OCI-LY1 (cell line): ENCODE data around the gene FLVCR2.

Source experiments
- H2AFZ ChIP-seq: fragments of 200-600 bp; sonication (generic), shearing (Covaris generic); 2 replicates; pipeline ENCODE4 v1.6.0; 2014; ENCODE audit warnings: antibody characterized with exemption, mild to moderate bottlenecking, low read length
- H3F3A ChIP-seq: fragments of 200-600 bp; sonication (generic), shearing (Covaris generic); 2 replicates; pipeline ENCODE4 v1.6.0; 2014; ENCODE audit warnings: mild to moderate bottlenecking, antibody characterized with exemption, low read length, moderate library complexity; ENCODE audit not compliant: insufficient read depth
- H3K27ac ChIP-seq: fragments of 200-600 bp; sonication (generic); 2 replicates; pipeline ENCODE4 v1.5.1; 2014; ENCODE audit warnings: low read length, mixed run types, mild to moderate bottlenecking, low read depth; ENCODE audit not compliant: poor library complexity, severe bottlenecking
- H3K27me3 ChIP-seq: fragments of 200-600 bp; sonication (generic); 2 replicates; pipeline ENCODE4 v1.6.0; 2014; ENCODE audit warnings: antibody characterized with exemption, mild to moderate bottlenecking, low read length, moderate library complexity; ENCODE audit not compliant: insufficient read depth
- H3K36me3 ChIP-seq: fragments of 200-600 bp; sonication (generic); 2 replicates; pipeline ENCODE4 v1.6.1; 2014; ENCODE audit warnings: mild to moderate bottlenecking, antibody characterized with exemption, low read length, moderate library complexity, mixed read lengths; ENCODE audit not compliant: insufficient read depth
- H3K4me1 ChIP-seq: fragments of 200-600 bp; sonication (generic); 2 replicates; pipeline ENCODE4 v1.5.1; 2014; ENCODE audit warnings: mild to moderate bottlenecking, low read length, moderate library complexity; ENCODE audit not compliant: insufficient read depth, severe bottlenecking
- H3K4me2 ChIP-seq: fragments of 200-600 bp; sonication (generic), shearing (Covaris generic); 2 replicates; pipeline ENCODE4 v1.6.1; 2014; ENCODE audit warnings: low read length
- H3K4me3 ChIP-seq: fragments of 200-600 bp; sonication (generic); 2 replicates; pipeline ENCODE4 v1.5.1; 2014; ENCODE audit warnings: low read length, low read depth, mild to moderate bottlenecking, mixed read lengths; ENCODE audit not compliant: poor library complexity, severe bottlenecking
- H3K79me2 ChIP-seq: fragments of 200-600 bp; shearing (Covaris generic); 2 replicates; pipeline ENCODE4 v1.6.1; 2016; ENCODE audit warnings: mixed run types, low read length, mixed read lengths; ENCODE audit not compliant: insufficient read depth
- H3K9ac ChIP-seq: fragments of 200-600 bp; sonication (generic), shearing (Covaris generic); 2 replicates; pipeline ENCODE4 v1.6.1; 2014; ENCODE audit warnings: mild to moderate bottlenecking, low read length, mixed read lengths
- H3K9me2 ChIP-seq: fragments of 200-600 bp; sonication (generic), shearing (Covaris generic); 2 replicates; pipeline ENCODE4 v1.6.1; 2014; ENCODE audit warnings: low read depth, mild to moderate bottlenecking, low read length, mixed read lengths
- H3K9me3 ChIP-seq: fragments of 200-600 bp; shearing (Covaris generic); 2 replicates; pipeline ENCODE4 v1.6.1; 2014; ENCODE audit warnings: low read length, mixed read lengths
- H4K20me1 ChIP-seq: fragments of 200-600 bp; sonication (generic), shearing (Covaris generic); 2 replicates; pipeline ENCODE4 v1.6.0; 2016; ENCODE audit warnings: mild to moderate bottlenecking, low read length; ENCODE audit not compliant: insufficient read depth
- EZH2 ChIP-seq: fragments of 200-600 bp; sonication (generic), shearing (Covaris generic); IDR thresholded peaks from 2 replicates; pipeline ENCODE4 v1.8.0; 2017; ENCODE audit warnings: borderline replicate concordance, mixed run types, mild to moderate bottlenecking, antibody characterized with exemption, low read length, moderate library complexity, mixed read lengths
- TF ChIP-seq, protein P1 (sequence below): fragments of 200-600 bp; sonication (generic), shearing (Covaris generic); IDR thresholded peaks from 2 replicates; pipeline ENCODE4 v1.5.1; 2017; ENCODE audit warnings: mild to moderate bottlenecking, antibody characterized with exemption, low read length, moderate library complexity, mixed read lengths

FLVCR2 gene

DNA sequence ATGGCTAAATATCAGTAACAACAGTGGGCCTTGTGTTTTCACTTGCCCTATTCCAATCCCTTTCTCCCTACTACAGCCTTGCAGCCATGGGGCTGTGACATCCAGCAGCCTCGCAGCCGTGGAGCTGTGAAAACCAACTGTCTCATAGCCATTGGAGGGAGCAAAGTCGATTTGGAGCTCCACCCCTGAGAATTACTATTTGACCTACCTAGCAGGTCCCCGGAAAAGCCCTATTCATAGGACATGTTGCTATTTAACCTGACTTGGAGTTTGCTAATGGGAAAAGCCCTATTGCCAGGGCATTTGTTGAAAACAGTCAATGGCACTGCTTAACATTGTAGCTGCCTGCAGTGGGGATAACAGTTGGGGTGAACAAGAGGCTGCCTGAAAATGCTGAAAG, 49.0 kb downstream of the FLVCR2 start:
- no peaks in the 10 kb centered on the region for H3K36me3 ChIP-seq
- H3F3A ChIP-seq = no peaks in the 10 kb centered on the region
- peaks cover 3% of the 10 kb centered on the region for H3K4me1 ChIP-seq
- H3K9me2 ChIP-seq = no peaks in the 10 kb centered on the region
- TF ChIP-seq, protein P1, sequence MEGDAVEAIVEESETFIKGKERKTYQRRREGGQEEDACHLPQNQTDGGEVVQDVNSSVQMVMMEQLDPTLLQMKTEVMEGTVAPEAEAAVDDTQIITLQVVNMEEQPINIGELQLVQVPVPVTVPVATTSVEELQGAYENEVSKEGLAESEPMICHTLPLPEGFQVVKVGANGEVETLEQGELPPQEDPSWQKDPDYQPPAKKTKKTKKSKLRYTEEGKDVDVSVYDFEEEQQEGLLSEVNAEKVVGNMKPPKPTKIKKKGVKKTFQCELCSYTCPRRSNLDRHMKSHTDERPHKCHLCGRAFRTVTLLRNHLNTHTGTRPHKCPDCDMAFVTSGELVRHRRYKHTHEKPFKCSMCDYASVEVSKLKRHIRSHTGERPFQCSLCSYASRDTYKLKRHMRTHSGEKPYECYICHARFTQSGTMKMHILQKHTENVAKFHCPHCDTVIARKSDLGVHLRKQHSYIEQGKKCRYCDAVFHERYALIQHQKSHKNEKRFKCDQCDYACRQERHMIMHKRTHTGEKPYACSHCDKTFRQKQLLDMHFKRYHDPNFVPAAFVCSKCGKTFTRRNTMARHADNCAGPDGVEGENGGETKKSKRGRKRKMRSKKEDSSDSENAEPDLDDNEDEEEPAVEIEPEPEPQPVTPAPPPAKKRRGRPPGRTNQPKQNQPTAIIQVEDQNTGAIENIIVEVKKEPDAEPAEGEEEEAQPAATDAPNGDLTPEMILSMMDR = no peak
- no peak for TF ChIP-seq EZH2
- H3K79me2 ChIP-seq = no peaks in the 10 kb centered on the region
- H3K9ac ChIP-seq = no peak overlapping the region
- H3K4me3 ChIP-seq = no peak overlapping the region
- H2AFZ ChIP-seq = no peak overlapping the region
- H4K20me1 ChIP-seq = no peaks in the 10 kb centered on the region
- H3K9me3 ChIP-seq = no peaks in the 10 kb centered on the region
- no peak overlapping the region for H3K27ac ChIP-seq
- H3K4me2 ChIP-seq = no peak overlapping the region
- H3K27me3 ChIP-seq = peaks cover 2% of the 10 kb centered on the region

DNA sequence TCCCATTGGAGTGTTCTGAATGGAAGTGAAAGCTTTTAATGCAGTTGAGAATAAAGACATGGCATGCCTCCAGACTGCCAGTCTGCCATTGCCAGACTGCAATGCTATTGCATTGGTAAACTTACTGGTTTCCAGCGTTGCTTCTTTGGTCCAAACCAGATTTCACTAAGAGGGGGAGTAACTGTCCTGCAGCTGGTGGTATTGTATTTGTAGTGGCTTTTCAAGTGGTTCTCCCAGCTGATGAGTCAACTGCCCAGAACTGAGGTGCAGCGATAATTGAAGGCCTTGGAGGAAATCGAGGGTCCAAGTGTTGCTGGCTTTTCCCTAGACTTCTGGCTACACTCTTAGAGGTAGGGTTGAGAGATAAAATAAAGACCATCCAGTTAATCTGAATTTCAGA, 50.4 kb downstream of the FLVCR2 start:
- Histone ChIP-seq H3K27me3 (peaks cover 12% of the 10 kb centered on the region), H4K20me1 (no peaks in the 10 kb centered on the region), H3K4me2 (no peak overlapping the region), H3K79me2 (no peaks in the 10 kb centered on the region), H3K9me3 (no peaks in the 10 kb centered on the region), H3F3A (no peaks in the 10 kb centered on the region), H3K9me2 (no peaks in the 10 kb centered on the region), H3K27ac (no peak overlapping the region), H3K4me1 (peaks cover 3% of the 10 kb centered on the region), H3K9ac (no peak overlapping the region), H2AFZ (no peak overlapping the region), H3K36me3 (no peaks in the 10 kb centered on the region), H3K4me3 (no peak overlapping the region)
- TF ChIP-seq, protein P1 = no peak
- no peak for TF ChIP-seq EZH2

- Histone ChIP-seq H3K9me2 (no peaks in the 10 kb centered on the region), H3K79me2 (no peaks in the 10 kb centered on the region), H2AFZ (no peak overlapping the region), H3K4me1 (no peaks in the 10 kb centered on the region), H3K4me3 (no peak overlapping the region), H3K27ac (no peak overlapping the region), H4K20me1 (no peaks in the 10 kb centered on the region), H3K27me3 (peaks cover 12% of the 10 kb centered on the region), H3F3A (no peaks in the 10 kb centered on the region), H3K9ac (no peak overlapping the region), H3K9me3 (no peaks in the 10 kb centered on the region), H3K36me3 (no peaks in the 10 kb centered on the region), H3K4me2 (no peak overlapping the region)
- TF ChIP-seq, protein P1 = no peak
- no peak for TF ChIP-seq EZH2
These were observed 52.5 kb downstream of the FLVCR2 start for GRCh38 chr14:75630695-75631452.
